Endothelial cell of umbilical vein (primary cell): ENCODE measurements around the gene PDLIM3. TPM values are rescaled to one million over a fixed set of nuclear protein-coding genes. Genes with fewer than 3 reads are reported as not detected.

Experiments
- BruUV-seq: library from RNA; stranded (reverse); fragments of 400-500 nt; replicated peaks from 2 replicates; lab custom pipeline; 2021; lab: Mats Ljungman, UMichigan
- CTCF ChIA-PET: fragments of 300-600, 350-600 bp; sonication (Branson Sonifier 250); formaldehyde crosslinking; loops from one replicate; lab custom pipeline; 2021; ENCODE audit warnings: antibody characterized with exemption, inconsistent platforms; lab: Charles Lee
- POLR2A ChIA-PET: fragments of 300-600, 350-600 bp; sonication (Branson Sonifier 250); formaldehyde crosslinking; loops from one replicate; lab custom pipeline; 2021; ENCODE audit warnings: antibody characterized with exemption, inconsistent platforms; lab: Charles Lee
- DNase-seq: peaks from one replicate; pipeline ENCODE4 v3.0.0-alpha.2; 2011; ENCODE audit warnings: low read depth, low spot score
- FAIRE-seq: peaks from 2 replicates; lab custom pipeline; 2011; peaks lifted over from hg19 to GRCh38; lab: Jason Lieb, UNC
- H2AFZ ChIP-seq: 2 replicates; pipeline ENCODE4 v1.6.0; 2012; ENCODE audit warnings: low read depth, low read length, control low read depth, inconsistent platforms
- H3K27ac ChIP-seq: 2 replicates; pipeline ENCODE4 v1.5.1; 2011; ENCODE audit warnings: low read depth, mild to moderate bottlenecking, control low read depth, low read length, moderate library complexity; ENCODE audit not compliant: insufficient read depth
- H3K27me3 ChIP-seq, 2 experiments: 2 replicates each; pipeline versions ENCODE4 v1.6.0 to v1.6.1; 2011; ENCODE audit warnings: low read length in 2 of 2, mixed read lengths in 1 of 2; ENCODE audit not compliant: control insufficient read depth in 2 of 2, insufficient read depth in 2 of 2
- H3K36me3 ChIP-seq, 2 experiments: 2 replicates in 1 of 2; 3 replicates in 1 of 2; pipeline ENCODE4 v1.5.1; 2011; ENCODE audit warnings: low read length in 2 of 2, mild to moderate bottlenecking in 1 of 2, moderate library complexity in 1 of 2; ENCODE audit not compliant: control insufficient read depth in 2 of 2, insufficient read depth in 2 of 2; ENCODE audit errors: extremely low read depth in 1 of 2
- H3K4me1 ChIP-seq: 3 replicates; pipeline ENCODE4 v1.5.1; 2011; ENCODE audit warnings: mild to moderate bottlenecking, low read length; ENCODE audit not compliant: control insufficient read depth, insufficient read depth; ENCODE audit errors: extremely low read depth
- H3K4me2 ChIP-seq: 2 replicates; pipeline ENCODE4 v1.6.1; 2011; ENCODE audit warnings: low read length, control low read depth, mixed read lengths; ENCODE audit not compliant: insufficient read depth
- H3K4me3 ChIP-seq, 3 experiments: fragments of 200-600 bp in 1 of 3; sonication (generic), shearing (Covaris generic) in 1 of 3; replicated peaks in 1 of 3; 2 replicates each; pipeline ENCODE4 v1.5.1; 2011 to 2016; ENCODE audit warnings: control low read depth in 3 of 3, low read length in 3 of 3, mild to moderate bottlenecking in 2 of 3, inconsistent platforms in 1 of 3, low read depth in 1 of 3, moderate library complexity in 1 of 3; ENCODE audit not compliant: insufficient read depth in 1 of 3
- H3K79me2 ChIP-seq: 2 replicates; pipeline ENCODE4 v1.6.0; 2012; ENCODE audit warnings: low read length, inconsistent platforms; ENCODE audit not compliant: control insufficient read depth, insufficient read depth
- H3K9ac ChIP-seq: replicated peaks from 2 replicates; pipeline ENCODE3; 2011; ENCODE audit warnings: low read length, control low read depth; ENCODE audit not compliant: insufficient read depth; ENCODE audit errors: extremely low read depth
- H3K9me1 ChIP-seq: replicated peaks from 3 replicates; pipeline ENCODE4 v1.6.0; 2011; ENCODE audit warnings: mild to moderate bottlenecking, low read length; ENCODE audit not compliant: control insufficient read depth, insufficient read depth; ENCODE audit errors: extremely low read depth
- H3K9me3 ChIP-seq: replicated peaks from 2 replicates; pipeline ENCODE4 v1.5.1; 2012; ENCODE audit warnings: low read length, inconsistent platforms; ENCODE audit not compliant: control insufficient read depth, insufficient read depth
- H4K20me1 ChIP-seq: replicated peaks from 2 replicates; pipeline ENCODE3; 2011; ENCODE audit warnings: mild to moderate bottlenecking, low read length; ENCODE audit not compliant: control insufficient read depth, insufficient read depth; ENCODE audit errors: extremely low read depth
- EZH2 ChIP-seq: IDR thresholded peaks from 2 replicates; pipeline ENCODE4 v1.6.1; 2012; ENCODE audit warnings: borderline replicate concordance, low read depth, mild to moderate bottlenecking, moderate library complexity, low read length, inconsistent platforms; ENCODE audit not compliant: severe bottlenecking
- FOS ChIP-seq: IDR thresholded peaks from 2 replicates; pipeline ENCODE4 v1.6.1; 2011; ENCODE audit warnings: mild to moderate bottlenecking, low read length, moderate library complexity, borderline replicate concordance; ENCODE audit not compliant: insufficient read depth
- GATA2 ChIP-seq: IDR thresholded peaks from 2 replicates; pipeline ENCODE4 v1.7.0; 2011; ENCODE audit warnings: low read depth, mild to moderate bottlenecking, moderate library complexity, mixed read lengths, low read length; ENCODE audit not compliant: insufficient read length, insufficient read depth
- JUN ChIP-seq: IDR thresholded peaks from 2 replicates; pipeline ENCODE4 v1.6.1; 2011; ENCODE audit warnings: borderline replicate concordance, low read depth; ENCODE audit not compliant: insufficient read length, insufficient read depth
- MYC ChIP-seq: IDR thresholded peaks from one replicate; pipeline ENCODE4 v1.6.1; 2011; ENCODE audit warnings: mild to moderate bottlenecking, low read depth, low read length
- POLR2A ChIP-seq: IDR thresholded peaks from 2 replicates; pipeline ENCODE4 v1.6.1; 2012; ENCODE audit warnings: low read depth, mild to moderate bottlenecking, control low read depth, low read length
- POLR2AphosphoS5 ChIP-seq: IDR thresholded peaks from 2 replicates; pipeline ENCODE4 v1.6.1; 2012; ENCODE audit warnings: low read depth, mild to moderate bottlenecking, control low read depth, low read length, moderate library complexity; ENCODE audit not compliant: insufficient read depth
- dilution Hi-C: fragments of 300-500 bp; cut with MboI; formaldehyde crosslinking; loops from one replicate; pipeline ENCODE4 v1.15.0; 2019; ENCODE audit warnings: low sequenced_read_pairs; ENCODE audit not compliant: extremely low pct_ligation_motif_present
- intact Hi-C: fragments of 100-400 bp; cut with micrococcal nuclease; formaldehyde crosslinking; loops from one replicate; pipeline ENCODE4 v1.10.0; 2022
- polyA plus RNA-seq, 4 experiments: library from polyadenylated mRNA; depleted of rRNA in 3 of 4; stranded (reverse) in 3 of 4; unstranded in 1 of 4; fragments of >200 nt; gene quantifications; 2 replicates each; pipeline versions ENCODE4 v1.2.1 to v1.2.3, GENCODE V29; 2011 to 2012; ENCODE audit warnings: missing spikeins in 1 of 4
- total RNA-seq: library from RNA; stranded (reverse); gene quantifications from 2 replicates; pipeline ENCODE4 v1.2.3, GENCODE V29; 2021
- TF ChIP-seq, protein P1 (sequence below): IDR thresholded peaks from 2 replicates; pipeline ENCODE4 v1.6.1; 2011; ENCODE audit not compliant: insufficient read depth, insufficient read length
- TF ChIP-seq, protein P2 (sequence below), 2 donors: IDR thresholded peaks; 1 replicate in 1 of 2; 2 replicates in 1 of 2; pipeline ENCODE4 v1.5.1; 2011; ENCODE audit warnings: low read length in 2 of 2, mild to moderate bottlenecking in 2 of 2, moderate library complexity in 2 of 2, control low read depth in 1 of 2, inconsistent platforms in 1 of 2, low read depth in 1 of 2; ENCODE audit not compliant: insufficient read depth in 1 of 2; ENCODE audit errors: extremely low read depth in 1 of 2

Gene PDLIM3
- total and polyA plus RNA-seq, 2 donors (not counting 3 experiments of a cell fraction or from before 2014, with no cell fraction given) = 9.7 to 17.6 TPM

DNA sequence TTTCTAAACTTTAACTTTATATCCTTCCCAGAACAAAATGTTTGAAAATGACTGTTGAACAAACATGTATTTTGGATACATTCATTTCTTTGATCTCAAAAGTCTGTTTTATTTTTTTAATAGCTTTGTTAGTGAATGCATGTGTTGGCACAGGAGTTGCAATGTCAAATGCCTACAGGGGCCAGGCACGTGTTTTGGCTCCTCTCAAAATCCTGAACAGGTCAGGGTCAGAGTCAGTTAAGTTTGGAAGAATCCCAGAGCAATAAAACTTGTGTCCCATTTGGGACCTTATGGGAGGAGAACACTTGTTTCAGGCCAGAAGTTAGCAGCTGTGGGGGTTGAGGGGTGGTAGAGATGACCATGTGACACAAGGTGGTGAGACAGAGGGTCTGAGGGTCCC is 34.7 kb downstream of the PDLIM3 start:
- dilution Hi-C loops = no loop called here
- no peak for DNase-seq
- CTCF ChIA-PET = interaction anchor here (1.5 kb wide), 1 partner anchor 97 kb away, joined by 5 read pairs; no protein-coding TSS in a partner anchor

More for the DNA sequence above, 34.7 kb downstream of the PDLIM3 start:
- Histone ChIP-seq H2AFZ (no peak overlapping the region), H3K4me1 (no peaks in the 10 kb centered on the region), H4K20me1 (no peaks in the 10 kb centered on the region), H3K27me3 (no peaks in the 10 kb centered on the region), H3K27ac (no peak overlapping the region), H3K9me3 (no peaks in the 10 kb centered on the region), H3K9me1 (no peaks in the 10 kb centered on the region), H3K4me3 (no peak overlapping the region), H3K9ac (no peak overlapping the region), H3K79me2 (no peaks in the 10 kb centered on the region), H3K4me2 (no peak overlapping the region), H3K36me3 (no peaks in the 10 kb centered on the region)
- intact Hi-C loops = no loop called here
- POLR2A ChIA-PET = no interaction called here
- TF ChIP-seq, protein P1, sequence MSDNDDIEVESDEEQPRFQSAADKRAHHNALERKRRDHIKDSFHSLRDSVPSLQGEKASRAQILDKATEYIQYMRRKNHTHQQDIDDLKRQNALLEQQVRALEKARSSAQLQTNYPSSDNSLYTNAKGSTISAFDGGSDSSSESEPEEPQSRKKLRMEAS = no peak
- no peak for TF ChIP-seq JUN
- TF ChIP-seq POLR2A = no peak
- TF ChIP-seq POLR2AphosphoS5 = no peak
- TF ChIP-seq GATA2 = no peak
- TF ChIP-seq EZH2 = no peak
- TF ChIP-seq, protein P2, sequence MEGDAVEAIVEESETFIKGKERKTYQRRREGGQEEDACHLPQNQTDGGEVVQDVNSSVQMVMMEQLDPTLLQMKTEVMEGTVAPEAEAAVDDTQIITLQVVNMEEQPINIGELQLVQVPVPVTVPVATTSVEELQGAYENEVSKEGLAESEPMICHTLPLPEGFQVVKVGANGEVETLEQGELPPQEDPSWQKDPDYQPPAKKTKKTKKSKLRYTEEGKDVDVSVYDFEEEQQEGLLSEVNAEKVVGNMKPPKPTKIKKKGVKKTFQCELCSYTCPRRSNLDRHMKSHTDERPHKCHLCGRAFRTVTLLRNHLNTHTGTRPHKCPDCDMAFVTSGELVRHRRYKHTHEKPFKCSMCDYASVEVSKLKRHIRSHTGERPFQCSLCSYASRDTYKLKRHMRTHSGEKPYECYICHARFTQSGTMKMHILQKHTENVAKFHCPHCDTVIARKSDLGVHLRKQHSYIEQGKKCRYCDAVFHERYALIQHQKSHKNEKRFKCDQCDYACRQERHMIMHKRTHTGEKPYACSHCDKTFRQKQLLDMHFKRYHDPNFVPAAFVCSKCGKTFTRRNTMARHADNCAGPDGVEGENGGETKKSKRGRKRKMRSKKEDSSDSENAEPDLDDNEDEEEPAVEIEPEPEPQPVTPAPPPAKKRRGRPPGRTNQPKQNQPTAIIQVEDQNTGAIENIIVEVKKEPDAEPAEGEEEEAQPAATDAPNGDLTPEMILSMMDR (IDR thresholded peaks at IDR 0.05; ENCODE audit: extremely low read depth in 1 of 2, insufficient read depth in 1 of 2, low read depth in 1 of 2, low read length in 2 of 2) = no peak
- TF ChIP-seq FOS = no peak
- no peak for TF ChIP-seq MYC
- FAIRE-seq = no peak
- BruUV-seq = no TSS peak
